B cell (primary cell): ENCODE results near the gene KCNS1. TPM values are rescaled to one million over a fixed set of nuclear protein-coding genes. Genes with fewer than 3 reads are reported as not detected.

Source experiments
- ATAC-seq: fragments of 200-7000 bp; cut with Tn5 transposase; one replicate; pipeline ENCODE4 v1.10.0; 2021; ENCODE audit warnings: low read depth, mild to moderate bottlenecking, moderate number of reproducible peaks, moderate library complexity
- CTCF ChIA-PET: fragments of 350-600 bp; sonication (Branson Sonifier 250); formaldehyde crosslinking; loops from one replicate; lab custom pipeline; 2021; ENCODE audit warnings: antibody characterized with exemption, inconsistent platforms; lab: Charles Lee
- POLR2A ChIA-PET: fragments of 350-600 bp; sonication (Branson Sonifier 250); formaldehyde crosslinking; loops from one replicate; lab custom pipeline; 2021; ENCODE audit warnings: antibody characterized with exemption; lab: Charles Lee
- DNase-seq: peaks from one replicate; pipeline ENCODE4 v3.0.0; 2013
- H2AFZ ChIP-seq: 2 replicates; pipeline ENCODE4 v1.6.1; 2012; ENCODE audit warnings: mild to moderate bottlenecking, low read depth, low read length; ENCODE audit not compliant: insufficient read depth, poor library complexity, severe bottlenecking
- H3K27ac ChIP-seq, 2 donors: 1 replicate in 1 of 2; 2 replicates in 1 of 2; pipeline ENCODE4 v1.5.1; 2012 to 2013; ENCODE audit warnings: low read length in 2 of 2, mild to moderate bottlenecking in 2 of 2, moderate library complexity in 1 of 2
- H3K27me3 ChIP-seq, 4 experiments: fragments of 200-600 bp in 1 of 4; sonication (generic) in 1 of 4; replicated peaks in 1 of 4; 1 replicate in 2 of 4; 2 replicates in 2 of 4; pipeline versions ENCODE4 v1.6.1 to v1.7.0; 2013 to 2016; ENCODE audit warnings: low read length in 3 of 4, mild to moderate bottlenecking in 2 of 4, mixed read lengths in 1 of 4, moderate library complexity in 1 of 4; ENCODE audit not compliant: insufficient read depth in 4 of 4, control insufficient read depth in 3 of 4; ENCODE audit errors: control extremely low read depth in 1 of 4
- H3K36me3 ChIP-seq, 2 experiments: replicated peaks in 1 of 2; 1 replicate in 1 of 2; 2 replicates in 1 of 2; pipeline versions ENCODE4 v1.6.1 to v1.7.1; 2013; ENCODE audit warnings: low read length in 1 of 2; ENCODE audit not compliant: insufficient read depth in 2 of 2, control insufficient read depth in 1 of 2; ENCODE audit errors: control extremely low read depth in 1 of 2, extremely low read depth in 1 of 2
- H3K4me1 ChIP-seq, 2 donors: fragments of 200-600 bp in 1 of 2; sonication (generic) in 1 of 2; 1 replicate in 1 of 2; 2 replicates in 1 of 2; pipeline versions ENCODE4 v1.5.1 to v1.6.1; 2013 to 2017; ENCODE audit warnings: low read length in 2 of 2; ENCODE audit not compliant: control insufficient read depth in 2 of 2, insufficient read depth in 2 of 2
- H3K4me2 ChIP-seq: replicated peaks from 2 replicates; pipeline ENCODE3; 2012; ENCODE audit warnings: mild to moderate bottlenecking, low read depth, low read length; ENCODE audit not compliant: poor library complexity, severe bottlenecking
- H3K4me3 ChIP-seq, 5 experiments: fragments of 200-600 bp in 1 of 5; sonication (generic) in 1 of 5; 1 replicate in 3 of 5; 2 replicates in 2 of 5; pipeline versions ENCODE4 v1.5.1 to v1.7.0; 2011 to 2016; ENCODE audit warnings: low read length in 4 of 5, mild to moderate bottlenecking in 4 of 5, low read depth in 2 of 5, control low read depth in 1 of 5, moderate library complexity in 1 of 5; ENCODE audit not compliant: insufficient read depth in 1 of 5; ENCODE audit errors: control extremely low read depth in 1 of 5, extremely low read depth in 1 of 5
- H3K79me2 ChIP-seq: fragments of 200-600 bp; sonication (generic); one replicate; pipeline ENCODE4 v1.6.0; 2016; ENCODE audit warnings: low read length; ENCODE audit not compliant: control insufficient read depth, insufficient read depth
- H3K9ac ChIP-seq: fragments of 200-600 bp; sonication (generic); 2 replicates; pipeline ENCODE4 v1.6.1; 2017; ENCODE audit warnings: mild to moderate bottlenecking, low read length, moderate library complexity
- H3K9me3 ChIP-seq, 3 donors: one replicate each; pipeline versions ENCODE4 v1.6.1 to v1.7.1; 2013; ENCODE audit warnings: low read length in 2 of 3; ENCODE audit not compliant: control insufficient read depth in 2 of 3, insufficient read depth in 1 of 3; ENCODE audit errors: control extremely low read depth in 1 of 3
- H4K20me1 ChIP-seq: 2 replicates; pipeline ENCODE4 v1.6.0; 2012; ENCODE audit warnings: mild to moderate bottlenecking, low read length; ENCODE audit not compliant: insufficient read depth, control insufficient read depth, poor library complexity, severe bottlenecking
- H3K27ac Mint-ChIP-seq: one replicate; pipeline ENCODE4 v1.8.0; 2021; ENCODE audit warnings: mixed read lengths
- H3K27me3 Mint-ChIP-seq: one replicate; pipeline ENCODE4 v1.8.0; 2021; ENCODE audit warnings: mixed read lengths
- H3K4me1 Mint-ChIP-seq: one replicate; pipeline ENCODE4 v1.8.0; 2021; ENCODE audit warnings: mixed read lengths
- H3K4me3 Mint-ChIP-seq: one replicate; pipeline ENCODE4 v1.8.0; 2021; ENCODE audit warnings: mixed read lengths
- H3K9me3 Mint-ChIP-seq: one replicate; pipeline ENCODE4 v1.8.0; 2022; ENCODE audit warnings: mixed read lengths; ENCODE audit not compliant: insufficient read depth
- EZH2 ChIP-seq: IDR thresholded peaks from 2 replicates; pipeline ENCODE4 v1.6.1; 2012; ENCODE audit warnings: borderline replicate concordance, low read depth, mild to moderate bottlenecking, moderate library complexity, low read length; ENCODE audit not compliant: insufficient read depth, poor library complexity, severe bottlenecking
- WGBS: methylation state at CpG from one replicate; pipeline ENCODE4 v1.1.5; 2013; ENCODE audit warnings: missing lambda C conversion rate; ENCODE audit not compliant: insufficient coverage; 5-methylcytosine and 5-hydroxymethylcytosine counted together
- intact Hi-C: fragments of 100-400 bp; cut with micrococcal nuclease; formaldehyde crosslinking; loops from one replicate; pipeline ENCODE4 v1.10.0; 2022
- polyA plus RNA-seq: library from polyadenylated mRNA; depleted of rRNA; stranded (reverse); fragments of >200 nt; gene quantifications from 2 replicates; pipeline ENCODE4 v1.2.3, GENCODE V29; 2012
- total RNA-seq, 2 donors: library from RNA; stranded (reverse); fragments of 120-200 nt in 1 of 2; gene quantifications; 1 replicate in 1 of 2; 2 replicates in 1 of 2; pipeline versions ENCODE4 v1.2.3 to v1.2.4, GENCODE V29; 2013 to 2022
- TF ChIP-seq, protein P1 (sequence below): fragments of 200-600 bp; IDR thresholded peaks from one replicate; pipeline ENCODE4 v1.8.0; 2022; ENCODE audit warnings: antibody characterized with exemption, mild to moderate bottlenecking

Gene KCNS1
- total and polyA plus RNA-seq, 2 donors (not counting 1 experiment from before 2014, with no cell fraction given): 0.04 TPM; not detected in 1

- DNase-seq: no peak
- TF ChIP-seq EZH2: no peak
- TF ChIP-seq, protein P1, sequence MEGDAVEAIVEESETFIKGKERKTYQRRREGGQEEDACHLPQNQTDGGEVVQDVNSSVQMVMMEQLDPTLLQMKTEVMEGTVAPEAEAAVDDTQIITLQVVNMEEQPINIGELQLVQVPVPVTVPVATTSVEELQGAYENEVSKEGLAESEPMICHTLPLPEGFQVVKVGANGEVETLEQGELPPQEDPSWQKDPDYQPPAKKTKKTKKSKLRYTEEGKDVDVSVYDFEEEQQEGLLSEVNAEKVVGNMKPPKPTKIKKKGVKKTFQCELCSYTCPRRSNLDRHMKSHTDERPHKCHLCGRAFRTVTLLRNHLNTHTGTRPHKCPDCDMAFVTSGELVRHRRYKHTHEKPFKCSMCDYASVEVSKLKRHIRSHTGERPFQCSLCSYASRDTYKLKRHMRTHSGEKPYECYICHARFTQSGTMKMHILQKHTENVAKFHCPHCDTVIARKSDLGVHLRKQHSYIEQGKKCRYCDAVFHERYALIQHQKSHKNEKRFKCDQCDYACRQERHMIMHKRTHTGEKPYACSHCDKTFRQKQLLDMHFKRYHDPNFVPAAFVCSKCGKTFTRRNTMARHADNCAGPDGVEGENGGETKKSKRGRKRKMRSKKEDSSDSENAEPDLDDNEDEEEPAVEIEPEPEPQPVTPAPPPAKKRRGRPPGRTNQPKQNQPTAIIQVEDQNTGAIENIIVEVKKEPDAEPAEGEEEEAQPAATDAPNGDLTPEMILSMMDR: no peak
- Mint-ChIP-seq H3K27me3 (no peaks in the 10 kb centered on the region), H3K27ac (no peak overlapping the region), H3K4me3 (no peak overlapping the region), H3K9me3 (peaks cover 5% of the 10 kb centered on the region), H3K4me1 (peaks cover 22% of the 10 kb centered on the region)
- peaks cover 5% of the 10 kb centered on the region for H4K20me1 ChIP-seq
- H3K9me3 ChIP-seq: peaks cover 0 to 11% (median 6%) of the 10 kb centered on the region in 3 donors
- H3K4me1 ChIP-seq: peaks cover 6 to 7% of the 10 kb centered on the region in 2 donors
- ChIA-PET POLR2A (no interaction called here), CTCF (interaction anchor here (1.6 kb wide), 1 partner anchor 14 kb away, joined by 7 read pairs; no protein-coding TSS in a partner anchor)
- no peak overlapping the region for H3K9ac ChIP-seq
- no peak overlapping the region for H3K4me2 ChIP-seq
- no peak overlapping the region for H3K27ac ChIP-seq
- intact Hi-C loops: no loop called here
- H3K27me3 ChIP-seq: no peaks in the 10 kb centered on the region
- H3K4me3 ChIP-seq: no peak overlapping the region
- H3K79me2 ChIP-seq: no peaks in the 10 kb centered on the region
- H3K36me3 ChIP-seq: peaks cover 17 to 55% of the 10 kb centered on the region in 2 experiments
- no CpG with 5 or more reads among the region's 3 CpGs for WGBS
- ATAC-seq: no peak
- no peak overlapping the region for H2AFZ ChIP-seq
Observed at GRCh38 chr20:45082468-45082867, 18.5 kb downstream of the KCNS1 start.

DNA sequence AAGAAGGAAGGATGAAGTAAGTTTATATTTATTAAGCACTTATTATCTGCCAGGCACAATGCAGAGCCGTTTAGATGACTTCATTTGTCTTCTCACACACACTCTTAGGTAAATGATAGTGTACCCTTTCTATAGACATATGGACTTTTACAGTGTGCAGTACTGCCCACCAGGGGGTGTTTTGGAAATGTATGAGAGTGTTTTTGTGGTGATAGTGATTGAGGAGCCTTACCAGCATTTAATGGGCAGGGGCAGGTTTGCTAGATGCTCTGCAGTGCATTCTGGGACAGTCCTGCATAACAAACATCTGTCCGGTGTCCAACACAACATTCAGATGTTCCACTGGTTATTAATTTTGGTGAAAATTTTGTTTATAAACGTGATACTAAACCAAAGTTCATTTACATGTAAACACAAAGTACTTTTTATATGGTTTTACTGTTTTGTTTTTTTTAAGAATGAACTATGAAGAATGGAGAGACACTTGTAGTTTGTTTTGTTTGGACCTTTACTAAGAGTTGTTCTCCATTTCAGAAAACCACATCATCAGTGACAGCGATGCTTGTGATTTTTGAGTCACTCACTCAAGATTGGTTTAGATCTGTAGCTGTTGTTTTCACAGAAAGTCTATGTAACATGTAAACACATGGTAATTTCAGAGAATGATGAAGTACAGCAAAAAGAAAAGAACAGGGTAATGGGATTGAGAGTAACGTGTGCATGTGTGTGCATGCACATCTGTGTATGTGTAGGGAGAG lies 19.9 kb downstream of the KCNS1 start:
- no peak overlapping the region for H3K27ac ChIP-seq
- H3K4me2 ChIP-seq: no peak overlapping the region
- intact Hi-C loops: no loop called here
- no peak overlapping the region for H3K27ac Mint-ChIP-seq
- H3K4me3 ChIP-seq: no peak overlapping the region
- H3K36me3 ChIP-seq: peaks cover 17 to 68% of the 10 kb centered on the region in 2 experiments
- 100% methylated on average over 2 of the region's 5 CpGs for WGBS
- CTCF ChIA-PET: no interaction called here
- TF ChIP-seq EZH2: no peak
- TF ChIP-seq, protein P1: peak; percentile 44
- ATAC-seq: no peak
- POLR2A ChIA-PET: no interaction called here
- no peaks in the 10 kb centered on the region for H3K27me3 ChIP-seq
- H3K27me3 Mint-ChIP-seq: no peaks in the 10 kb centered on the region
- H3K9me3 Mint-ChIP-seq: peaks cover 5% of the 10 kb centered on the region
- no peaks in the 10 kb centered on the region for H3K79me2 ChIP-seq
- DNase-seq: no peak
- no peak overlapping the region for H3K4me3 Mint-ChIP-seq
- no peaks in the 10 kb centered on the region for H3K4me1 ChIP-seq
- H4K20me1 ChIP-seq: peaks cover 5% of the 10 kb centered on the region
- H3K9me3 ChIP-seq: peaks cover 0 to 11% (median 6%) of the 10 kb centered on the region in 3 donors
- no peak overlapping the region for H2AFZ ChIP-seq
- H3K4me1 Mint-ChIP-seq: peaks cover 11% of the 10 kb centered on the region
- H3K9ac ChIP-seq: no peak overlapping the region
